CD4-positive, alpha-beta memory T cell (primary cell): ENCODE measurements around the gene PDLIM1. TPM values are rescaled to one million over a fixed set of nuclear protein-coding genes. Genes with fewer than 3 reads are reported as not detected.

Experiments used
- CTCF ChIA-PET: fragments of 350-600 bp; sonication (Branson Sonifier 250); formaldehyde crosslinking; loops from one replicate; lab custom pipeline; 2021; ENCODE audit warnings: inconsistent platforms; ENCODE audit not compliant: partially characterized antibody; lab: Charles Lee
- POLR2A ChIA-PET: fragments of 350-600 bp; sonication (Branson Sonifier 250); formaldehyde crosslinking; loops from one replicate; lab custom pipeline; 2021; ENCODE audit not compliant: partially characterized antibody; lab: Charles Lee
- DNase-seq, 5 donors: peaks; one replicate each; pipeline versions ENCODE4 v3.0.0 to v3.0.0-alpha.2; 2020 to 2022; ENCODE audit warnings: mixed read lengths in 1 of 5
- H3K27ac ChIP-seq: one replicate; pipeline ENCODE4 v1.7.0; 2013; ENCODE audit warnings: low read depth, low read length
- H3K27me3 ChIP-seq: 2 replicates; pipeline ENCODE4 v1.7.0; 2013; ENCODE audit warnings: mild to moderate bottlenecking, low read length, moderate library complexity; ENCODE audit not compliant: insufficient read depth
- H3K36me3 ChIP-seq: 2 replicates; pipeline ENCODE4 v1.7.0; 2013; ENCODE audit warnings: mild to moderate bottlenecking, low read length, moderate library complexity; ENCODE audit not compliant: insufficient read depth
- H3K4me1 ChIP-seq: 2 replicates; pipeline ENCODE4 v1.7.0; 2013; ENCODE audit warnings: mild to moderate bottlenecking, low read length, moderate library complexity; ENCODE audit not compliant: insufficient read depth
- H3K4me3 ChIP-seq, 2 donors: one replicate each; pipeline ENCODE4 v1.7.0; 2013; ENCODE audit warnings: low read length in 2 of 2, mild to moderate bottlenecking in 1 of 2
- H3K9me3 ChIP-seq, 2 donors: one replicate each; pipeline ENCODE4 v1.7.0; 2013; ENCODE audit warnings: low read length in 2 of 2, control low read depth in 1 of 2; ENCODE audit not compliant: control insufficient read depth in 1 of 2
- H3K27ac Mint-ChIP-seq, 7 donors: one replicate each; pipeline ENCODE4 v1.8.0; 2020 to 2021; ENCODE audit warnings: mixed read lengths in 7 of 7, mild to moderate bottlenecking in 6 of 7, inconsistent platforms in 3 of 7, moderate library complexity in 3 of 7
- H3K27me3 Mint-ChIP-seq, 2 donors: one replicate each; pipeline ENCODE4 v1.8.0; 2020 to 2021; ENCODE audit warnings: mixed read lengths in 2 of 2
- H3K36me3 Mint-ChIP-seq, 2 donors: one replicate each; pipeline ENCODE4 v1.8.0; 2020 to 2021; ENCODE audit warnings: mixed read lengths in 2 of 2, inconsistent platforms in 1 of 2, mild to moderate bottlenecking in 1 of 2
- H3K4me1 Mint-ChIP-seq, 4 donors: one replicate each; pipeline ENCODE4 v1.8.0; 2020 to 2021; ENCODE audit warnings: mixed read lengths in 4 of 4, mild to moderate bottlenecking in 1 of 4
- H3K4me3 Mint-ChIP-seq, 8 donors: one replicate each; pipeline ENCODE4 v1.8.0; 2020 to 2021; ENCODE audit warnings: mixed read lengths in 8 of 8, mild to moderate bottlenecking in 7 of 8, moderate library complexity in 6 of 8, inconsistent platforms in 3 of 8
- H3K9me3 Mint-ChIP-seq, 8 donors: one replicate each; pipeline ENCODE4 v1.8.0; 2020 to 2021; ENCODE audit warnings: mixed read lengths in 8 of 8, mild to moderate bottlenecking in 5 of 8, inconsistent platforms in 3 of 8, moderate library complexity in 1 of 8
- intact Hi-C: fragments of 100-400 bp; cut with micrococcal nuclease; formaldehyde crosslinking; loops from one replicate; pipeline ENCODE4 v1.15.1; 2023
- polyA plus RNA-seq, 2 donors: library from polyadenylated mRNA; unstranded; fragments of 300-500 nt; fragmentation: Illumina TruSeq; gene quantifications; one replicate each; pipeline ENCODE4 v1.2.3, GENCODE V29; 2021
- total RNA-seq, 2 experiments: library from RNA; stranded (reverse); gene quantifications; one replicate each; pipeline ENCODE4 v1.2.3, GENCODE V29; 2021

Gene PDLIM1
- total and polyA plus RNA-seq, 4 experiments from 2014 or later: 0.90 to 7.3 (median 1.4) TPM

- H3K9me3 Mint-ChIP-seq: no peaks in the 10 kb centered on the region
- POLR2A ChIA-PET: no interaction called here
- Histone ChIP-seq H3K4me1 (no peaks in the 10 kb centered on the region), H3K27me3 (no peaks in the 10 kb centered on the region), H3K9me3 (no peaks in the 10 kb centered on the region), H3K36me3 (no peaks in the 10 kb centered on the region), H3K4me3 (no peak overlapping the region), H3K27ac (no peak overlapping the region)
- no peak overlapping the region for H3K27ac Mint-ChIP-seq
- no peaks in the 10 kb centered on the region for H3K4me1 Mint-ChIP-seq
- no peak overlapping the region for H3K4me3 Mint-ChIP-seq
- H3K36me3 Mint-ChIP-seq: no peaks in the 10 kb centered on the region
- intact Hi-C loops: no loop called here
- CTCF ChIA-PET: no interaction called here
- DNase-seq: no peak
- peaks cover 0 to under 1% of the 10 kb centered on the region in 2 donors for H3K27me3 Mint-ChIP-seq
Measured at GRCh38 chr10:95312986-95313495, 22.2 kb upstream of the PDLIM1 start.

DNA sequence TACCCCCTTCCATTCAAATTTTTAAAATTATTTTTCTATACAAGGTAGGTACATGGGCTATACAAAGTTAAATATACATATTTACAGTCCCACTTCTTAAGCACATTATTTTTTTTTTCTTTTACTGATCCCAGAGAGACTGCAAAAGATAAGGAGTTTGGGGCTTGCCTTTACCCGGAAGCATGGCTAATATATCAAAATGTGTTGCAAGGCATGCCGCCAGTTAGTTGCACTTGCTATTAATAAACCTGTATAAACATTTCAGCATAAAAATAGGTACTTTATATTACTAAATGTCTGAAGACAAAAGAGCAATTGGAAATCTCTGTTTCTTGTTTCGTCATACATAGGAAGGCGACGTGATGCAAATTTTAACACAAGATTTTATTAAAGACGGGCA, 21.5 kb upstream of the PDLIM1 start:
- Mint-ChIP-seq H3K9me3 (no peaks in the 10 kb centered on the region), H3K4me1 (no peaks in the 10 kb centered on the region), H3K36me3 (no peaks in the 10 kb centered on the region), H3K27me3 (peaks cover under 1 to 2% of the 10 kb centered on the region in 2 donors), H3K4me3 (no peak overlapping the region), H3K27ac (no peak overlapping the region)
- Histone ChIP-seq H3K4me3 (no peak overlapping the region), H3K9me3 (no peaks in the 10 kb centered on the region), H3K4me1 (no peaks in the 10 kb centered on the region), H3K27me3 (no peaks in the 10 kb centered on the region), H3K36me3 (no peaks in the 10 kb centered on the region), H3K27ac (no peak overlapping the region)
- intact Hi-C loops: no loop called here
- ChIA-PET POLR2A (no interaction called here), CTCF (no interaction called here)
- DNase-seq: no peak

DNA sequence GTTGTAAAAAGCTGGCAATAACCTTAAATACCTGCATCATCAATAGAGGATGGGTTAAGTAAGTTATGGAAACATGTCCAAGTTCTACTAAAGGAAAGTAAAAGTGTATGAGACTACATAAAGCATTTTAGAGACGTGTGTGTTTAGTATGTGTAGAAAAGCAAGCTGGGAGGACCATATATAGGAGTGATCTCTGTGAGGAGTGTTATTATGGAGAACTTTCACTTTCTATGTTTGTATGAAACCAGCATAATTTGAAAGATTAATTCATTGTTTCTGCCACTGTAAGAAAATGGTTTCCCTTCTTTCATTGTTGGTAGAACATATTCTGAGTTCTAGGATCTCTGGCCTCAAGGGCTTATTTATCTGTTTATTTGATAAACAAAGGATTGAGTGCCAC, 19.2 kb upstream of the PDLIM1 start:
- POLR2A ChIA-PET: no interaction called here
- no peaks in the 10 kb centered on the region for H3K4me1 ChIP-seq
- no peaks in the 10 kb centered on the region for H3K27me3 ChIP-seq
- no peaks in the 10 kb centered on the region for H3K36me3 ChIP-seq
- Mint-ChIP-seq H3K4me1 (no peaks in the 10 kb centered on the region), H3K36me3 (no peaks in the 10 kb centered on the region), H3K27me3 (peaks cover 2 to 6% of the 10 kb centered on the region in 2 donors), H3K4me3 (no peak overlapping the region), H3K27ac (no peak overlapping the region), H3K9me3 (no peaks in the 10 kb centered on the region)
- H3K4me3 ChIP-seq: no peak overlapping the region
- intact Hi-C loops: no loop called here
- DNase-seq: no peak
- no peak overlapping the region for H3K27ac ChIP-seq
- no peaks in the 10 kb centered on the region for H3K9me3 ChIP-seq
- CTCF ChIA-PET: no interaction called here

- no peak overlapping the region for H3K27ac ChIP-seq
- Mint-ChIP-seq H3K27ac (no peak overlapping the region), H3K9me3 (no peaks in the 10 kb centered on the region), H3K27me3 (peaks cover 2 to 6% of the 10 kb centered on the region in 2 donors), H3K4me3 (no peak overlapping the region), H3K4me1 (no peaks in the 10 kb centered on the region), H3K36me3 (no peaks in the 10 kb centered on the region)
- H3K4me1 ChIP-seq: no peaks in the 10 kb centered on the region
- no peaks in the 10 kb centered on the region for H3K9me3 ChIP-seq
- ChIA-PET CTCF (no interaction called here), POLR2A (no interaction called here)
- no peaks in the 10 kb centered on the region for H3K36me3 ChIP-seq
- intact Hi-C loops: no loop called here
- no peak for DNase-seq
- H3K27me3 ChIP-seq: no peaks in the 10 kb centered on the region
- H3K4me3 ChIP-seq: no peak overlapping the region
Measured at GRCh38 chr10:95308389-95309302, 17.8 kb upstream of the PDLIM1 start.

- Histone ChIP-seq H3K4me1 (no peaks in the 10 kb centered on the region), H3K9me3 (no peaks in the 10 kb centered on the region), H3K36me3 (no peaks in the 10 kb centered on the region), H3K4me3 (no peak overlapping the region), H3K27ac (no peak overlapping the region), H3K27me3 (no peaks in the 10 kb centered on the region)
- peaks cover 2 to 6% of the 10 kb centered on the region in 2 donors for H3K27me3 Mint-ChIP-seq
- H3K36me3 Mint-ChIP-seq: no peaks in the 10 kb centered on the region
- ChIA-PET POLR2A (no interaction called here), CTCF (interaction anchor here (1.3 to 1.6 kb wide), 2 partner anchors 9 to 64 kb away, joined by 3 read pairs; no protein-coding TSS in a partner anchor)
- no peak for DNase-seq
- no peaks in the 10 kb centered on the region for H3K9me3 Mint-ChIP-seq
- intact Hi-C loops: no loop called here
- no peak overlapping the region for H3K27ac Mint-ChIP-seq
- no peaks in the 10 kb centered on the region for H3K4me1 Mint-ChIP-seq
- H3K4me3 Mint-ChIP-seq: no peak overlapping the region
Measured at GRCh38 chr10:95306851-95307250, 16.0 kb upstream of the PDLIM1 start.

DNA sequence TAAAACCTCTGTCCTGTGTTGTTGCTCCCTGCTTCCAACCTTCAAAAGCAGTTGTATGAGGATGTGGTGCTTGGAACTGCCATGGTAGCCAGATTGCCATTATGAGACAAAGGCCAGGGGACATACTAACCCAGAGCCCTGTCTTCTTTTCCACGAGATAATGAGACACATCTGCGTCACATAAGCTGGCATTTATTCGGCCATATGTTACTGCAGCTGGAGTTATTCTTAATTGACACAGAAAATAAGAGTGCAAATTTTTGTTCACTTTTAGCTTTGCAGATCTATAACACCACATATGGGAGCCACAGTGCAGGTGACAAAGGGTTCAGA, 15.5 kb upstream of the PDLIM1 start:
- H3K4me1 ChIP-seq: no peaks in the 10 kb centered on the region
- ChIA-PET POLR2A (no interaction called here), CTCF (interaction anchor here (1.3 to 1.6 kb wide), 2 partner anchors 8 to 63 kb away, joined by 3 read pairs; no protein-coding TSS in a partner anchor)
- Mint-ChIP-seq H3K27ac (no peak overlapping the region), H3K4me3 (no peak overlapping the region), H3K9me3 (no peaks in the 10 kb centered on the region), H3K27me3 (peaks cover 2 to 6% of the 10 kb centered on the region in 2 donors), H3K36me3 (no peaks in the 10 kb centered on the region), H3K4me1 (no peaks in the 10 kb centered on the region)
- intact Hi-C loops: no loop called here
- H3K27ac ChIP-seq: no peak overlapping the region
- no peaks in the 10 kb centered on the region for H3K27me3 ChIP-seq
- no peaks in the 10 kb centered on the region for H3K9me3 ChIP-seq
- DNase-seq: no peak
- H3K4me3 ChIP-seq: no peak overlapping the region
- no peaks in the 10 kb centered on the region for H3K36me3 ChIP-seq

DNA sequence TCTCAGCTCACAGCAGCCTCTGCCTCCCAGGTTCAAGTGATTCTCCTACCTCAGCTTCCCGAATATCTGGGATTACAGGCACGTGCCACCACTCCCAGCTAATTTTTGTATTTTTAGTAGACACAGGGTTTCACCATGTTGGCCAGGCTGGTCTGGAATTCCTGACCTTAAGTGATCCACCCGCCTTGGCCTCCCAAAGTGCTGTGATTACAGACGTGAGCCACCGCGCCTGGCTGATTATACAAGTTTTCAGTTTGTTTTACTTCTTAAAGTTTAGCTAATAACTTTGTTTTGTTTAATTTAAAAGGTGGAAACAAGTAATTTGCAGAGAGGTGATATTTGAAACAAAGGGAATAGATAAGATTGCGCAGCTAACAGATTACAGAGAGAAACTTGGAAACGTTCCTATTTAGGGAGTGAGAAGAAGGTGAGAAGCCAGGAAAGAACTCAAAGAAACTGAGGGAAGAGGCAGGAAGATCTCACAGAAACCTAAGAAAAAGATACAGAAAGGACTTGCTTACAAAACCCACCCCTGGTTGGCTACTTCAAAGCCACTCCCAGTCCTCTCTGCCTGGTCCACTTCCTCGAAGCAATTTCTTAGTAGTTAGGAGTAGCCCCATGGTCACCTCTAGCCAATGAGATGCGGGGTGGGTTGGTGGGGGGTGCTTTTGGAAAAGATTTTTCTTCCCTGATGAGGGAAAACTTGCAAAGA, 15.0 kb upstream of the PDLIM1 start:
- ChIA-PET POLR2A (no interaction called here), CTCF (interaction anchor here (1.3 to 1.6 kb wide), 2 partner anchors 8 to 63 kb away, joined by 3 read pairs; no protein-coding TSS in a partner anchor)
- no peaks in the 10 kb centered on the region for H3K9me3 ChIP-seq
- no peaks in the 10 kb centered on the region for H3K9me3 Mint-ChIP-seq
- H3K36me3 Mint-ChIP-seq: no peaks in the 10 kb centered on the region
- H3K4me1 Mint-ChIP-seq: no peaks in the 10 kb centered on the region
- no peak overlapping the region for H3K27ac ChIP-seq
- no peaks in the 10 kb centered on the region for H3K4me1 ChIP-seq
- no peak for DNase-seq
- H3K27me3 ChIP-seq: no peaks in the 10 kb centered on the region
- H3K36me3 ChIP-seq: no peaks in the 10 kb centered on the region
- H3K27ac Mint-ChIP-seq: no peak overlapping the region
- intact Hi-C loops: no loop called here
- no peak overlapping the region for H3K4me3 ChIP-seq
- peaks cover 2 to 6% of the 10 kb centered on the region in 2 donors for H3K27me3 Mint-ChIP-seq
- no peak overlapping the region for H3K4me3 Mint-ChIP-seq
